Prostate gland (tissue), 2 donors: ENCODE data around the gene SULT4A1.

Experiments used
- POLR2AphosphoS5 ChIP-seq: sonication (generic); formaldehyde crosslinking; IDR thresholded peaks from one replicate; pipeline ENCODE4 v1.6.1; 2017; ENCODE audit warnings: antibody characterized with exemption
- TF ChIP-seq, protein P1 (sequence below), 4 experiments: fragments of 200-600 bp in 2 of 4; fragments of 450-650 bp in 2 of 4; sonication (generic) in 2 of 4; IDR thresholded peaks; 1 replicate in 3 of 4; 2 replicates in 1 of 4; pipeline ENCODE4 v1.5.1; 2016 to 2019; ENCODE audit warnings: antibody characterized with exemption in 4 of 4, mild to moderate bottlenecking in 2 of 4, moderate library complexity in 2 of 4

DNA sequence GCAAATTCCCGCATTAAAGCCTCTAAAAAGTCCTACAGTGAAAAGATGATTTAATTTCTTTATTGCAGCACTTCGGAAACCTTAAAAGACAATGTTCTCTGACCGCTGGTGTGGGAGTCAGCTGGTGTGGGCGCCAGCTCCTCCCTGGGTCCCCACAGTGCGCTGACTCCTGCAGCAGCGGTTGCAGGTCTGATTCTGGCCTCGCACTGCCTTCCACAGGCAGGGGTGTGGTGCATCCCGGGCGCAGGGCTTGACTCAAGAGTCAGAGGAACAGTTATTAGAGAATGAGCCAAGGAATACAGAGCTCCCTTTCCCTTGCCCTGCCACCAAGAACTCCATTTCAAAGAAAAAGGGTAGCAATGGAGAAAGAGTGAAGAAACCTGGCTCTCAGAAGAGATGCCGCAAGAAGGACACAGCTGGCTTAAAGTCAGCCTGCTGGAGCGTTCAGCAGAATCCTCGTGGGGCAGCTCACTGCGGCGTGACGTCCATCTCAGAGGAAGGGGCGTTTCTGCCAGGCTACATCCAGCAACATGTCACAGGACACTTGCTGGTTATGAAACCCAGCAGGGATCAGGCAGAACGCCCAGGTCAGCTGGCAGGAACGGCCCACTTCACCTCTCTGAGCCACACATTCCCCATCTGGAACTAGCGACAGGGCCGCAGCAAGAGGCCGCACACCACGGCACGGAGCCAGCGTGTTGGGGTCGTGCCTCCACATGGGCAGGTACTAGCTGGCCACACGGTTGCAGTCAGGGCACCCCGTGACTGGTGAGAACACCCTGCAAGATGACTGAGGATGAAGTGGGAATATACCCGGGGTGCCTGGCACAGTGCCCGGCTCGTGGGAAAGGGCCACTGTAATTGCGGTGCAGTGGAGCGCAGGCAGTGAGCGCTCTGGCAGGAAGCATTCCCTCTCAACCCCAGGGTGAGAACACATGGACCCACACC lies 32.1 kb downstream of the SULT4A1 start:
- TF ChIP-seq, protein P1, sequence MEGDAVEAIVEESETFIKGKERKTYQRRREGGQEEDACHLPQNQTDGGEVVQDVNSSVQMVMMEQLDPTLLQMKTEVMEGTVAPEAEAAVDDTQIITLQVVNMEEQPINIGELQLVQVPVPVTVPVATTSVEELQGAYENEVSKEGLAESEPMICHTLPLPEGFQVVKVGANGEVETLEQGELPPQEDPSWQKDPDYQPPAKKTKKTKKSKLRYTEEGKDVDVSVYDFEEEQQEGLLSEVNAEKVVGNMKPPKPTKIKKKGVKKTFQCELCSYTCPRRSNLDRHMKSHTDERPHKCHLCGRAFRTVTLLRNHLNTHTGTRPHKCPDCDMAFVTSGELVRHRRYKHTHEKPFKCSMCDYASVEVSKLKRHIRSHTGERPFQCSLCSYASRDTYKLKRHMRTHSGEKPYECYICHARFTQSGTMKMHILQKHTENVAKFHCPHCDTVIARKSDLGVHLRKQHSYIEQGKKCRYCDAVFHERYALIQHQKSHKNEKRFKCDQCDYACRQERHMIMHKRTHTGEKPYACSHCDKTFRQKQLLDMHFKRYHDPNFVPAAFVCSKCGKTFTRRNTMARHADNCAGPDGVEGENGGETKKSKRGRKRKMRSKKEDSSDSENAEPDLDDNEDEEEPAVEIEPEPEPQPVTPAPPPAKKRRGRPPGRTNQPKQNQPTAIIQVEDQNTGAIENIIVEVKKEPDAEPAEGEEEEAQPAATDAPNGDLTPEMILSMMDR (IDR thresholded peaks at IDR 0.05): no peak
- no peak for TF ChIP-seq POLR2AphosphoS5
